Superior temporal gyrus (tissue), 1 donor: ENCODE data around the gene ECI1.
A peak's percentile ranks its signal among the peaks of the same experiment; 100 is the strongest.

Experiments
- DNase-seq: peaks from one replicate; pipeline ENCODE4 v3.0.0-alpha.2; 2016; ENCODE audit errors: extremely low spot score

The ECI1 gene

GRCh38 chr16:2196162-2196980, 55.0 kb downstream of the ECI1 start, which contains the start of gene CASKIN1:
TSS of gene CASKIN1 (minus strand) at chr16:2196605. CDS start at chr16:2196432, 173 bp downstream.
- no peak for DNase-seq

GRCh38 chr16:2195322-2196161, 55.8 kb downstream of the ECI1 start:
- no peak for DNase-seq

- DNase-seq, result peak; percentile 16
Observed at GRCh38 chr16:2194852-2195321, 56.5 kb downstream of the ECI1 start.

GRCh38 chr16:2194166-2194834, 57.1 kb downstream of the ECI1 start:
- DNase-seq, result peak; percentile 31

GRCh38 chr16:2191446-2191706, 60.0 kb downstream of the ECI1 start:
- no peak for DNase-seq

- DNase-seq, result peak; percentile 41
Observed at GRCh38 chr16:2190659-2191445, 60.5 kb downstream of the ECI1 start.

- DNase-seq, result no peak
Observed at GRCh38 chr16:2190002-2190658, 61.3 kb downstream of the ECI1 start.
